OCI-LY7 (cell line): ENCODE results near the gene RNF7. TPM values are rescaled to one million over a fixed set of nuclear protein-coding genes. Genes with fewer than 3 reads are reported as not detected.

ENCODE experiments used
- BruUV-seq: library from RNA; stranded (reverse); fragments of 400-500 nt; replicated peaks from 2 replicates; lab custom pipeline; 2021; lab: Mats Ljungman, UMichigan
- CTCF ChIA-PET: fragments of 300-600 bp; sonication (Branson Sonifier 250); formaldehyde crosslinking; loops from one replicate; lab custom pipeline; 2022; ENCODE audit warnings: antibody characterized with exemption; ENCODE audit not compliant: unreplicated experiment; lab: Charles Lee
- POLR2A ChIA-PET: fragments of 300-600 bp; sonication (Branson Sonifier 250); formaldehyde crosslinking; loops from one replicate; lab custom pipeline; 2022; ENCODE audit warnings: antibody characterized with exemption; lab: Charles Lee
- DNase-seq: peaks from one replicate; pipeline ENCODE4 v3.0.0-alpha.2; 2015; ENCODE audit warnings: low spot score
- H2AFZ ChIP-seq: fragments of 200-600 bp; sonication (generic), shearing (Covaris generic); 2 replicates; pipeline ENCODE4 v1.6.1; 2014; ENCODE audit warnings: mild to moderate bottlenecking, antibody characterized with exemption, low read length, moderate library complexity
- H3K27ac ChIP-seq: fragments of 200-600 bp; sonication (generic); 2 replicates; pipeline ENCODE4 v1.5.1; 2014; ENCODE audit warnings: mixed run types, low read depth, mild to moderate bottlenecking, moderate library complexity, low read length, inconsistent platforms; ENCODE audit not compliant: poor library complexity, severe bottlenecking
- H3K36me3 ChIP-seq: fragments of 200-600 bp; sonication (generic); 2 replicates; pipeline ENCODE4 v1.6.1; 2014; ENCODE audit warnings: mild to moderate bottlenecking, antibody characterized with exemption, low read length, moderate library complexity, mixed read lengths; ENCODE audit not compliant: insufficient read depth
- H3K4me1 ChIP-seq: fragments of 200-600 bp; sonication (generic); 2 replicates; pipeline ENCODE4 v1.5.1; 2014; ENCODE audit warnings: mild to moderate bottlenecking, low read length; ENCODE audit not compliant: insufficient read depth, poor library complexity, severe bottlenecking
- H3K4me2 ChIP-seq: fragments of 200-600 bp; sonication (generic); 2 replicates; pipeline ENCODE4 v1.6.1; 2014; ENCODE audit warnings: mild to moderate bottlenecking, low read length
- H3K4me3 ChIP-seq: fragments of 200-600 bp; sonication (generic); 2 replicates; pipeline ENCODE4 v1.5.1; 2014; ENCODE audit warnings: mild to moderate bottlenecking, low read depth, low read length; ENCODE audit not compliant: poor library complexity, severe bottlenecking
- H3K79me2 ChIP-seq: fragments of 200-600 bp; sonication (generic); 2 replicates; pipeline ENCODE4 v1.6.1; 2016; ENCODE audit warnings: low read depth, mild to moderate bottlenecking, low read length, moderate library complexity, mixed read lengths; ENCODE audit not compliant: insufficient read depth
- H3K9me2 ChIP-seq: fragments of 200-600 bp; sonication (generic); 2 replicates; pipeline ENCODE4 v1.6.1; 2016; ENCODE audit warnings: mild to moderate bottlenecking, low read length, mixed read lengths; ENCODE audit not compliant: insufficient read depth
- H3K9me3 ChIP-seq: fragments of 200-600 bp; sonication (generic); 2 replicates; pipeline ENCODE4 v1.6.1; 2014; ENCODE audit warnings: mild to moderate bottlenecking, mixed run types, low read length, mixed read lengths
- H4K20me1 ChIP-seq: fragments of 200-600 bp; sonication (generic); 2 replicates; pipeline ENCODE4 v1.6.1; 2014; ENCODE audit warnings: mild to moderate bottlenecking, antibody characterized with exemption, low read length, moderate library complexity, mixed read lengths; ENCODE audit not compliant: insufficient read depth
- CTCF ChIP-seq: fragments of 200-600 bp; sonication (generic); conservative IDR thresholded peaks from 2 replicates; pipeline ENCODE4 v1.5.1; 2014; ENCODE audit warnings: mild to moderate bottlenecking, antibody characterized with exemption, low read length, moderate library complexity, mixed read lengths
- EZH2phosphoT487 ChIP-seq: fragments of 200-600 bp; sonication (generic); IDR thresholded peaks from 2 replicates; pipeline ENCODE4 v1.6.1; 2018; ENCODE audit warnings: low read depth, borderline replicate concordance, mild to moderate bottlenecking, mixed run types, antibody characterized with exemption, low read length, moderate library complexity, mixed read lengths
- intact Hi-C: fragments of 100-400 bp; cut with micrococcal nuclease; formaldehyde crosslinking; loops from one replicate; pipeline ENCODE4 v1.10.0; 2022; ENCODE audit not compliant: unreplicated experiment
- total RNA-seq, 2 experiments: library from RNA; depleted of rRNA in 1 of 2; stranded (reverse); fragments of >200 nt in 1 of 2; shearing (Covaris generic) in 1 of 2; gene quantifications; 2 replicates each; pipeline ENCODE4 v1.2.3, GENCODE V29; 2014 to 2022

RNF7 gene
- total RNA-seq, 2 experiments from 2014 or later: 36.3 to 81.3 TPM

GRCh38 chr3:141767066-141767465 lies 29.0 kb downstream of the RNF7 start:
- POLR2A ChIA-PET: interaction anchor here (0.5 kb wide), 1 partner anchor 409 kb away, joined by 4 read pairs; no protein-coding TSS in a partner anchor
- no TSS peak for BruUV-seq

GRCh38 chr3:141769221-141769894 lies 31.3 kb downstream of the RNF7 start:
- no peak for DNase-seq
- no peak overlapping the region for H2AFZ ChIP-seq
- H3K27ac ChIP-seq: no peak overlapping the region
- H3K9me3 ChIP-seq: no peaks in the 10 kb centered on the region
- intact Hi-C loops: no loop called here
- no peak for TF ChIP-seq CTCF
- no peak for TF ChIP-seq EZH2phosphoT487
- H3K79me2 ChIP-seq: no peaks in the 10 kb centered on the region
- no peaks in the 10 kb centered on the region for H4K20me1 ChIP-seq
- CTCF ChIA-PET: no interaction called here
- POLR2A ChIA-PET: no interaction called here
- BruUV-seq: no TSS peak
- no peaks in the 10 kb centered on the region for H3K9me2 ChIP-seq
- H3K4me3 ChIP-seq: no peak overlapping the region
- no peak overlapping the region for H3K4me2 ChIP-seq
- no peaks in the 10 kb centered on the region for H3K4me1 ChIP-seq
- no peaks in the 10 kb centered on the region for H3K36me3 ChIP-seq

More at GRCh38 chr3:141767066-141767465, 29.0 kb downstream of the RNF7 start:
- Histone ChIP-seq H3K79me2 (no peaks in the 10 kb centered on the region), H3K36me3 (no peaks in the 10 kb centered on the region), H3K4me1 (no peaks in the 10 kb centered on the region), H3K4me2 (no peak overlapping the region), H2AFZ (no peak overlapping the region), H4K20me1 (no peaks in the 10 kb centered on the region), H3K9me2 (no peaks in the 10 kb centered on the region), H3K4me3 (no peak overlapping the region), H3K9me3 (no peaks in the 10 kb centered on the region), H3K27ac (no peak overlapping the region)
- CTCF ChIA-PET: no interaction called here
- intact Hi-C loops: no loop called here
- no peak for DNase-seq
- TF ChIP-seq CTCF (no peak), EZH2phosphoT487 (no peak)

- no peak overlapping the region for H3K4me2 ChIP-seq
- H3K9me3 ChIP-seq: no peaks in the 10 kb centered on the region
- no peaks in the 10 kb centered on the region for H3K9me2 ChIP-seq
- no peak overlapping the region for H3K27ac ChIP-seq
- H3K4me1 ChIP-seq: no peaks in the 10 kb centered on the region
- BruUV-seq: no TSS peak
- no peaks in the 10 kb centered on the region for H3K79me2 ChIP-seq
- POLR2A ChIA-PET: interaction anchor here (0.6 to 0.9 kb wide), 2 partner anchors 11 to 1311 kb away, joined by 3 to 6 read pairs; no protein-coding TSS in a partner anchor
- intact Hi-C loops: no loop called here
- DNase-seq: no peak
- H3K36me3 ChIP-seq: no peaks in the 10 kb centered on the region
- TF ChIP-seq EZH2phosphoT487 (no peak), CTCF (no peak)
- no peak overlapping the region for H2AFZ ChIP-seq
- H4K20me1 ChIP-seq: no peaks in the 10 kb centered on the region
- CTCF ChIA-PET: no interaction called here
- no peak overlapping the region for H3K4me3 ChIP-seq
These were observed 35.6 kb downstream of the RNF7 start for GRCh38 chr3:141773676-141774075.
